OCI-LY7 (cell line): ENCODE data around the gene KBTBD12. TPM values are rescaled to one million over a fixed set of nuclear protein-coding genes. Genes with fewer than 3 reads are reported as not detected.

ENCODE experiments used
- BruUV-seq: library from RNA; stranded (reverse); fragments of 400-500 nt; replicated peaks from 2 replicates; lab custom pipeline; 2021; lab: Mats Ljungman, UMichigan
- CTCF ChIA-PET: fragments of 300-600 bp; sonication (Branson Sonifier 250); formaldehyde crosslinking; loops from one replicate; lab custom pipeline; 2022; ENCODE audit warnings: antibody characterized with exemption; ENCODE audit not compliant: unreplicated experiment; lab: Charles Lee
- POLR2A ChIA-PET: fragments of 300-600 bp; sonication (Branson Sonifier 250); formaldehyde crosslinking; loops from one replicate; lab custom pipeline; 2022; ENCODE audit warnings: antibody characterized with exemption; lab: Charles Lee
- DNase-seq: peaks from one replicate; pipeline ENCODE4 v3.0.0-alpha.2; 2015; ENCODE audit warnings: low spot score
- H2AFZ ChIP-seq: fragments of 200-600 bp; sonication (generic), shearing (Covaris generic); 2 replicates; pipeline ENCODE4 v1.6.1; 2014; ENCODE audit warnings: mild to moderate bottlenecking, antibody characterized with exemption, low read length, moderate library complexity
- H3K27ac ChIP-seq: fragments of 200-600 bp; sonication (generic); 2 replicates; pipeline ENCODE4 v1.5.1; 2014; ENCODE audit warnings: mixed run types, low read depth, mild to moderate bottlenecking, moderate library complexity, low read length, inconsistent platforms; ENCODE audit not compliant: poor library complexity, severe bottlenecking
- H3K36me3 ChIP-seq: fragments of 200-600 bp; sonication (generic); 2 replicates; pipeline ENCODE4 v1.6.1; 2014; ENCODE audit warnings: mild to moderate bottlenecking, antibody characterized with exemption, low read length, moderate library complexity, mixed read lengths; ENCODE audit not compliant: insufficient read depth
- H3K4me1 ChIP-seq: fragments of 200-600 bp; sonication (generic); 2 replicates; pipeline ENCODE4 v1.5.1; 2014; ENCODE audit warnings: mild to moderate bottlenecking, low read length; ENCODE audit not compliant: insufficient read depth, poor library complexity, severe bottlenecking
- H3K4me2 ChIP-seq: fragments of 200-600 bp; sonication (generic); 2 replicates; pipeline ENCODE4 v1.6.1; 2014; ENCODE audit warnings: mild to moderate bottlenecking, low read length
- H3K4me3 ChIP-seq: fragments of 200-600 bp; sonication (generic); 2 replicates; pipeline ENCODE4 v1.5.1; 2014; ENCODE audit warnings: mild to moderate bottlenecking, low read depth, low read length; ENCODE audit not compliant: poor library complexity, severe bottlenecking
- H3K79me2 ChIP-seq: fragments of 200-600 bp; sonication (generic); 2 replicates; pipeline ENCODE4 v1.6.1; 2016; ENCODE audit warnings: low read depth, mild to moderate bottlenecking, low read length, moderate library complexity, mixed read lengths; ENCODE audit not compliant: insufficient read depth
- H3K9me2 ChIP-seq: fragments of 200-600 bp; sonication (generic); 2 replicates; pipeline ENCODE4 v1.6.1; 2016; ENCODE audit warnings: mild to moderate bottlenecking, low read length, mixed read lengths; ENCODE audit not compliant: insufficient read depth
- H3K9me3 ChIP-seq: fragments of 200-600 bp; sonication (generic); 2 replicates; pipeline ENCODE4 v1.6.1; 2014; ENCODE audit warnings: mild to moderate bottlenecking, mixed run types, low read length, mixed read lengths
- H4K20me1 ChIP-seq: fragments of 200-600 bp; sonication (generic); 2 replicates; pipeline ENCODE4 v1.6.1; 2014; ENCODE audit warnings: mild to moderate bottlenecking, antibody characterized with exemption, low read length, moderate library complexity, mixed read lengths; ENCODE audit not compliant: insufficient read depth
- EZH2phosphoT487 ChIP-seq: fragments of 200-600 bp; sonication (generic); IDR thresholded peaks from 2 replicates; pipeline ENCODE4 v1.6.1; 2018; ENCODE audit warnings: low read depth, borderline replicate concordance, mild to moderate bottlenecking, mixed run types, antibody characterized with exemption, low read length, moderate library complexity, mixed read lengths
- intact Hi-C: fragments of 100-400 bp; cut with micrococcal nuclease; formaldehyde crosslinking; loops from one replicate; pipeline ENCODE4 v1.10.0; 2022; ENCODE audit not compliant: unreplicated experiment
- total RNA-seq, 2 experiments: library from RNA; depleted of rRNA in 1 of 2; stranded (reverse); fragments of >200 nt in 1 of 2; shearing (Covaris generic) in 1 of 2; gene quantifications; 2 replicates each; pipeline ENCODE4 v1.2.3, GENCODE V29; 2014 to 2022
- TF ChIP-seq, protein P1 (sequence below): fragments of 200-600 bp; sonication (generic); conservative IDR thresholded peaks from 2 replicates; pipeline ENCODE4 v1.5.1; 2014; ENCODE audit warnings: mild to moderate bottlenecking, antibody characterized with exemption, low read length, moderate library complexity, mixed read lengths

The KBTBD12 gene
- total RNA-seq, 2 experiments from 2014 or later, result not detected

DNA sequence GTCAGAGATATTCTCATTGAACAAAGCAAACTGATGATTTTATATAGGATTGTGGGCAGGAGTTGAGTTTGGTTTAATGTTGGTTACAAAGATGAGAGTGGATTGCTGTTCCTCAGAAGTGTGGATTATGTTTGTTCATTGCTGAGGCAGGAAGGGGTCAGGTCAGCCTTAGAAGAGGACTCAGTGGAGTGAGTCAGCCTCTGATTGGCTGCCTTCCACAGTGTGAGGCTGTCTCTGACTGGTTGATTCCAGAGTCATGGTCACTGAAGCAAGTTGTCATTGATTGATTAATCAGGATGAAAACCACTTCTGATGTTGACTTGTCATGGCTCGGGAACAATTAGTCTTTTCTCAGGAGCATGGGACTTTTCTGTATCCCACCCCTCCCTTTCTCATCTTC, 36.2 kb downstream of the KBTBD12 start:
- no peak for DNase-seq
- no peak overlapping the region for H3K27ac ChIP-seq
- CTCF ChIA-PET, result no interaction called here

DNA sequence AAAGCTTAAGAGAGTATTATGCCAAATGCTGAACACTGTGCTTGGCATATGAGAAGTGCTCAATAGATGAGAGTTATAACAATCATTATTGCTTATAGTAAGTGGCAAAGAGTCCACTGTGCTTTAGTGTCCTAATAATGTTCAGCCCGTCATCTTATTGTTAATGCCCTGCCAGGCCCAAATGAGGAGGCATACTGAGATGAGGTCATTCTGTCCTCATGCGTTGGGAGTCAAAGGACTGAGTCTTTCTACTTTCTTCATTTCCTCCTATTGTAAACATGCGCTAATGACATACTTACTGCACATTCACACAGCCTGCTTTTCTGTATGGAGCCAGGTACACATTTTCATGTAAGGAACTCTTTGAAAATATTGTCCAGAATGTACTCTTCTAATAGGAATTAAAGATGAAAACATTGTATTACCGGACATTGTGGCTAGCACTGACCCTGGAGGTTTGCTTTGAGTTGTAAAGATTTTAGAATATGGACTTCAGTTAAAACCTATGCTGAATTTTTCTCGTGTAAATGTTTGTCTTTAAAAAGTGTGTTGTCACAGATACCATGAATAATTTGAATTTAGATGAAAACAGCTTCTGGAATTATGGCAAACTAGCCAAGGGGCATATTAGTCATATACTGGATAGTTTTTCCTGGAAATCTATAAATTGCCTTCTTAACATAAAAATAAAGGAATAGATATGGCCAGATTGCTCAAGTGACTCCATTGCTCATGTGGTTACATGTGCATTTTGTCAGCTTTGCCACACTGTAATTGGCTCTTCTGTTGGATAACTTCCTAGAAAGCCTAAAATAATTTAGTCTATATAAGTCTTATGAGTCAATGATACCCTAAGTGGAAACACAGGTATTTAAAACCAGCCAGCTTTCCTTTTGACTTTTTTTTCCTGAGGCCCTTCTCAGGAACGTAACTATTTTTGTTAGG, 38.3 kb downstream of the KBTBD12 start:
- no peak overlapping the region for H3K4me3 ChIP-seq
- no peak overlapping the region for H3K4me2 ChIP-seq
- intact Hi-C loops, result no loop called here
- no peaks in the 10 kb centered on the region for H3K9me3 ChIP-seq
- H4K20me1 ChIP-seq, result no peaks in the 10 kb centered on the region
- ChIA-PET POLR2A (no interaction called here), CTCF (no interaction called here)
- no peaks in the 10 kb centered on the region for H3K9me2 ChIP-seq
- no peak overlapping the region for H3K27ac ChIP-seq
- no peaks in the 10 kb centered on the region for H3K36me3 ChIP-seq
- no peak overlapping the region for H2AFZ ChIP-seq
- no TSS peak for BruUV-seq
- H3K4me1 ChIP-seq, result no peaks in the 10 kb centered on the region
- DNase-seq, result no peak
- H3K79me2 ChIP-seq, result no peaks in the 10 kb centered on the region
- TF ChIP-seq, protein P1, sequence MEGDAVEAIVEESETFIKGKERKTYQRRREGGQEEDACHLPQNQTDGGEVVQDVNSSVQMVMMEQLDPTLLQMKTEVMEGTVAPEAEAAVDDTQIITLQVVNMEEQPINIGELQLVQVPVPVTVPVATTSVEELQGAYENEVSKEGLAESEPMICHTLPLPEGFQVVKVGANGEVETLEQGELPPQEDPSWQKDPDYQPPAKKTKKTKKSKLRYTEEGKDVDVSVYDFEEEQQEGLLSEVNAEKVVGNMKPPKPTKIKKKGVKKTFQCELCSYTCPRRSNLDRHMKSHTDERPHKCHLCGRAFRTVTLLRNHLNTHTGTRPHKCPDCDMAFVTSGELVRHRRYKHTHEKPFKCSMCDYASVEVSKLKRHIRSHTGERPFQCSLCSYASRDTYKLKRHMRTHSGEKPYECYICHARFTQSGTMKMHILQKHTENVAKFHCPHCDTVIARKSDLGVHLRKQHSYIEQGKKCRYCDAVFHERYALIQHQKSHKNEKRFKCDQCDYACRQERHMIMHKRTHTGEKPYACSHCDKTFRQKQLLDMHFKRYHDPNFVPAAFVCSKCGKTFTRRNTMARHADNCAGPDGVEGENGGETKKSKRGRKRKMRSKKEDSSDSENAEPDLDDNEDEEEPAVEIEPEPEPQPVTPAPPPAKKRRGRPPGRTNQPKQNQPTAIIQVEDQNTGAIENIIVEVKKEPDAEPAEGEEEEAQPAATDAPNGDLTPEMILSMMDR, result no peak
- no peak for TF ChIP-seq EZH2phosphoT487

More for the DNA sequence above, 36.2 kb downstream of the KBTBD12 start:
- BruUV-seq, result no TSS peak
- Histone ChIP-seq H2AFZ (no peak overlapping the region), H3K36me3 (no peaks in the 10 kb centered on the region), H3K4me2 (no peak overlapping the region), H3K9me2 (no peaks in the 10 kb centered on the region), H3K79me2 (no peaks in the 10 kb centered on the region), H3K4me1 (no peaks in the 10 kb centered on the region), H4K20me1 (no peaks in the 10 kb centered on the region), H3K4me3 (no peak overlapping the region), H3K9me3 (no peaks in the 10 kb centered on the region)
- TF ChIP-seq EZH2phosphoT487, result no peak
- TF ChIP-seq, protein P1, result no peak
- intact Hi-C loops, result no loop called here
- POLR2A ChIA-PET, result no interaction called here

DNA sequence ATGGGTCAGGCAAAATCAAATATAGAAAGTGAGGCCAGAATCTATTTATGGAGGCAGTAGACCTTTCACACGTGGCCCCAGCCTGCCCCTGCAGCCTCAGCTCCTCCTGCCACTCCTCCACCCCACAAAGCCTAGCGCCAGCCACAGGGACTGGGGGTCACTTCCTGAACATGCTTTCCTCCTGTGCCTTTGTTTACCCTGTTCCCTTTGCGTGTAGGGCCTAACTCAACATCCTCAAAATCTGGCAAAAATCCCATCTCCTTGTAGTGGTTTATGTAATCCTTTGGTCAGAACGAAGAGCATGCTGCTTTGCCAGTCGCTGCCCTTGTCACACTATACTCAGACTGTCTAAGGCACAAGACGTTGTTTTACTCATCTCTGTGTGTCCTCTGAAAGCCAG, 39.6 kb downstream of the KBTBD12 start:
- no peak for DNase-seq
- Histone ChIP-seq H3K4me2 (no peak overlapping the region), H3K36me3 (no peaks in the 10 kb centered on the region), H2AFZ (no peak overlapping the region), H3K79me2 (no peaks in the 10 kb centered on the region), H3K27ac (no peak overlapping the region), H3K4me1 (no peaks in the 10 kb centered on the region), H4K20me1 (no peaks in the 10 kb centered on the region), H3K9me3 (no peaks in the 10 kb centered on the region), H3K4me3 (no peak overlapping the region), H3K9me2 (no peaks in the 10 kb centered on the region)
- ChIA-PET POLR2A (no interaction called here), CTCF (no interaction called here)
- intact Hi-C loops, result no loop called here
- TF ChIP-seq, protein P1, result no peak
- no peak for TF ChIP-seq EZH2phosphoT487
- no TSS peak for BruUV-seq
